Endothelial cell of umbilical vein (primary cell): Measurements from ENCODE around the gene ARL6IP6. TPM values are rescaled to one million over a fixed set of nuclear protein-coding genes. Genes with fewer than 3 reads are reported as not detected.

ENCODE experiments used
- BruUV-seq: library from RNA; stranded (reverse); fragments of 400-500 nt; replicated peaks from 2 replicates; lab custom pipeline; 2021; lab: Mats Ljungman, UMichigan
- CTCF ChIA-PET: fragments of 300-600, 350-600 bp; sonication (Branson Sonifier 250); formaldehyde crosslinking; loops from one replicate; lab custom pipeline; 2021; ENCODE audit warnings: antibody characterized with exemption, inconsistent platforms; lab: Charles Lee
- POLR2A ChIA-PET: fragments of 300-600, 350-600 bp; sonication (Branson Sonifier 250); formaldehyde crosslinking; loops from one replicate; lab custom pipeline; 2021; ENCODE audit warnings: antibody characterized with exemption, inconsistent platforms; lab: Charles Lee
- DNase-seq: peaks from one replicate; pipeline ENCODE4 v3.0.0-alpha.2; 2011; ENCODE audit warnings: low read depth, low spot score
- FAIRE-seq: peaks from 2 replicates; lab custom pipeline; 2011; peaks lifted over from hg19 to GRCh38; lab: Jason Lieb, UNC
- H2AFZ ChIP-seq: 2 replicates; pipeline ENCODE4 v1.6.0; 2012; ENCODE audit warnings: low read depth, low read length, control low read depth, inconsistent platforms
- H3K27ac ChIP-seq: 2 replicates; pipeline ENCODE4 v1.5.1; 2011; ENCODE audit warnings: low read depth, mild to moderate bottlenecking, control low read depth, low read length, moderate library complexity; ENCODE audit not compliant: insufficient read depth
- H3K27me3 ChIP-seq, 2 experiments: 2 replicates each; pipeline versions ENCODE4 v1.6.0 to v1.6.1; 2011; ENCODE audit warnings: low read length in 2 of 2, mixed read lengths in 1 of 2; ENCODE audit not compliant: control insufficient read depth in 2 of 2, insufficient read depth in 2 of 2
- H3K36me3 ChIP-seq, 2 experiments: 2 replicates in 1 of 2; 3 replicates in 1 of 2; pipeline ENCODE4 v1.5.1; 2011; ENCODE audit warnings: low read length in 2 of 2, mild to moderate bottlenecking in 1 of 2, moderate library complexity in 1 of 2; ENCODE audit not compliant: control insufficient read depth in 2 of 2, insufficient read depth in 2 of 2; ENCODE audit errors: extremely low read depth in 1 of 2
- H3K4me1 ChIP-seq: 3 replicates; pipeline ENCODE4 v1.5.1; 2011; ENCODE audit warnings: mild to moderate bottlenecking, low read length; ENCODE audit not compliant: control insufficient read depth, insufficient read depth; ENCODE audit errors: extremely low read depth
- H3K4me2 ChIP-seq: 2 replicates; pipeline ENCODE4 v1.6.1; 2011; ENCODE audit warnings: low read length, control low read depth, mixed read lengths; ENCODE audit not compliant: insufficient read depth
- H3K4me3 ChIP-seq, 3 experiments: fragments of 200-600 bp in 1 of 3; sonication (generic), shearing (Covaris generic) in 1 of 3; replicated peaks in 1 of 3; 2 replicates each; pipeline ENCODE4 v1.5.1; 2011 to 2016; ENCODE audit warnings: control low read depth in 3 of 3, low read length in 3 of 3, mild to moderate bottlenecking in 2 of 3, inconsistent platforms in 1 of 3, low read depth in 1 of 3, moderate library complexity in 1 of 3; ENCODE audit not compliant: insufficient read depth in 1 of 3
- H3K79me2 ChIP-seq: 2 replicates; pipeline ENCODE4 v1.6.0; 2012; ENCODE audit warnings: low read length, inconsistent platforms; ENCODE audit not compliant: control insufficient read depth, insufficient read depth
- H3K9ac ChIP-seq: replicated peaks from 2 replicates; pipeline ENCODE3; 2011; ENCODE audit warnings: low read length, control low read depth; ENCODE audit not compliant: insufficient read depth; ENCODE audit errors: extremely low read depth
- H3K9me1 ChIP-seq: replicated peaks from 3 replicates; pipeline ENCODE4 v1.6.0; 2011; ENCODE audit warnings: mild to moderate bottlenecking, low read length; ENCODE audit not compliant: control insufficient read depth, insufficient read depth; ENCODE audit errors: extremely low read depth
- H3K9me3 ChIP-seq: replicated peaks from 2 replicates; pipeline ENCODE4 v1.5.1; 2012; ENCODE audit warnings: low read length, inconsistent platforms; ENCODE audit not compliant: control insufficient read depth, insufficient read depth
- H4K20me1 ChIP-seq: replicated peaks from 2 replicates; pipeline ENCODE3; 2011; ENCODE audit warnings: mild to moderate bottlenecking, low read length; ENCODE audit not compliant: control insufficient read depth, insufficient read depth; ENCODE audit errors: extremely low read depth
- CTCF ChIP-seq, 2 donors: IDR thresholded peaks; 1 replicate in 1 of 2; 2 replicates in 1 of 2; pipeline ENCODE4 v1.5.1; 2011; ENCODE audit warnings: low read length in 2 of 2, mild to moderate bottlenecking in 2 of 2, moderate library complexity in 2 of 2, control low read depth in 1 of 2, inconsistent platforms in 1 of 2, low read depth in 1 of 2; ENCODE audit not compliant: insufficient read depth in 1 of 2; ENCODE audit errors: extremely low read depth in 1 of 2
- EZH2 ChIP-seq: IDR thresholded peaks from 2 replicates; pipeline ENCODE4 v1.6.1; 2012; ENCODE audit warnings: borderline replicate concordance, low read depth, mild to moderate bottlenecking, moderate library complexity, low read length, inconsistent platforms; ENCODE audit not compliant: severe bottlenecking
- FOS ChIP-seq: IDR thresholded peaks from 2 replicates; pipeline ENCODE4 v1.6.1; 2011; ENCODE audit warnings: mild to moderate bottlenecking, low read length, moderate library complexity, borderline replicate concordance; ENCODE audit not compliant: insufficient read depth
- GATA2 ChIP-seq: IDR thresholded peaks from 2 replicates; pipeline ENCODE4 v1.7.0; 2011; ENCODE audit warnings: low read depth, mild to moderate bottlenecking, moderate library complexity, mixed read lengths, low read length; ENCODE audit not compliant: insufficient read length, insufficient read depth
- JUN ChIP-seq: IDR thresholded peaks from 2 replicates; pipeline ENCODE4 v1.6.1; 2011; ENCODE audit warnings: borderline replicate concordance, low read depth; ENCODE audit not compliant: insufficient read length, insufficient read depth
- MAX ChIP-seq: IDR thresholded peaks from 2 replicates; pipeline ENCODE4 v1.6.1; 2011; ENCODE audit not compliant: insufficient read depth, insufficient read length
- MYC ChIP-seq: IDR thresholded peaks from one replicate; pipeline ENCODE4 v1.6.1; 2011; ENCODE audit warnings: mild to moderate bottlenecking, low read depth, low read length
- POLR2A ChIP-seq: IDR thresholded peaks from 2 replicates; pipeline ENCODE4 v1.6.1; 2012; ENCODE audit warnings: low read depth, mild to moderate bottlenecking, control low read depth, low read length
- POLR2AphosphoS5 ChIP-seq: IDR thresholded peaks from 2 replicates; pipeline ENCODE4 v1.6.1; 2012; ENCODE audit warnings: low read depth, mild to moderate bottlenecking, control low read depth, low read length, moderate library complexity; ENCODE audit not compliant: insufficient read depth
- dilution Hi-C: fragments of 300-500 bp; cut with MboI; formaldehyde crosslinking; loops from one replicate; pipeline ENCODE4 v1.15.0; 2019; ENCODE audit warnings: low sequenced_read_pairs; ENCODE audit not compliant: extremely low pct_ligation_motif_present
- intact Hi-C: fragments of 100-400 bp; cut with micrococcal nuclease; formaldehyde crosslinking; loops from one replicate; pipeline ENCODE4 v1.10.0; 2022
- polyA plus RNA-seq, 4 experiments: library from polyadenylated mRNA; depleted of rRNA in 3 of 4; stranded (reverse) in 3 of 4; unstranded in 1 of 4; fragments of >200 nt; gene quantifications; 2 replicates each; pipeline versions ENCODE4 v1.2.1 to v1.2.3, GENCODE V29; 2011 to 2012; ENCODE audit warnings: missing spikeins in 1 of 4
- total RNA-seq: library from RNA; stranded (reverse); gene quantifications from 2 replicates; pipeline ENCODE4 v1.2.3, GENCODE V29; 2021

ARL6IP6 gene
- total and polyA plus RNA-seq, 2 donors (not counting 3 experiments of a cell fraction or from before 2014, with no cell fraction given) = 36.5 to 57.8 TPM

- Histone ChIP-seq H2AFZ (no peak overlapping the region), H3K9me3 (no peaks in the 10 kb centered on the region)
- dilution Hi-C loops = no loop called here
These were observed 41.1 kb downstream of the ARL6IP6 start for GRCh38 chr2:152759290-152760072.

More at GRCh38 chr2:152759290-152760072, 41.1 kb downstream of the ARL6IP6 start:
- no peak overlapping the region for H3K4me2 ChIP-seq
- H3K79me2 ChIP-seq = no peaks in the 10 kb centered on the region
- CTCF ChIA-PET = no interaction called here
- no peak overlapping the region for H3K4me3 ChIP-seq
- BruUV-seq = no TSS peak
- TF ChIP-seq POLR2A (no peak), MYC (no peak), CTCF (IDR thresholded peaks at IDR 0.05; ENCODE audit: extremely low read depth in 1 of 2, insufficient read depth in 1 of 2, low read depth in 1 of 2, low read length in 2 of 2) (no peak), EZH2 (no peak), MAX (no peak), POLR2AphosphoS5 (no peak), FOS (no peak), JUN (no peak), GATA2 (no peak)
- H3K9ac ChIP-seq = no peak overlapping the region
- POLR2A ChIA-PET = no interaction called here
- intact Hi-C loops = no loop called here
- no peaks in the 10 kb centered on the region for H3K4me1 ChIP-seq
- H4K20me1 ChIP-seq = no peaks in the 10 kb centered on the region
- no peaks in the 10 kb centered on the region for H3K27me3 ChIP-seq
- DNase-seq = no peak
- peaks cover 0 to 5% of the 10 kb centered on the region in 2 experiments for H3K36me3 ChIP-seq
- H3K27ac ChIP-seq = no peak overlapping the region
- no peak for FAIRE-seq
- no peaks in the 10 kb centered on the region for H3K9me1 ChIP-seq
